ENCODE data around the gene ASTL.

DNA sequence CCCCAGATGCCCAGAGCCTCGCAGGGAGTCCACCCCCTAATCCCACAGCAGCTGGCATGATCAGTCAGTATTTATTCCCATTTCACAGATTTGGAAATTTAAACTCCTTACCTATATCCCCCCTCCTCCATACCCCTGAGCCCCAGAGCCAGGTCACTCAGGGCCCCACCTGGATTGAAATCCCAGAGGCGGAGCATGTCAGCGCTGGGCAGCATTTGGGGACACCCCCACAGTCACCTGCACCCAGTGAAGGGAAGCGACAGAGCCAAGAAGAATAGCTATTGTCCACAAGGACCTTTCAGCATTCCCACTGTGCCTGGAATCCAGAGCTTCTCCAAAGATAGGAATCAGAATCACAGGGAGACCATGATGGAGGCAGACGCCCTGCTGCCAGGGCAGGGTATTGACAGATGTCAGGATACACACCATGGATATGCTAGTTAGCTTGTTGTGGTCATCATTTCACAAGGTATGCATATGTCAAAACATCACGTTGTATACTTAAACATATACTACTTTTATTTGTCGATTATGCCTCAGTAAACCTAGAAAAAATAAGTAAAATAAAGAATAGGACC, 968 bp upstream of the ASTL start:
- no peak for TF ChIP-seq EZH2 (IDR thresholded peaks at IDR 0.05; ENCODE audit: insufficient read depth, low read length)
- TF ChIP-seq, protein P1, sequence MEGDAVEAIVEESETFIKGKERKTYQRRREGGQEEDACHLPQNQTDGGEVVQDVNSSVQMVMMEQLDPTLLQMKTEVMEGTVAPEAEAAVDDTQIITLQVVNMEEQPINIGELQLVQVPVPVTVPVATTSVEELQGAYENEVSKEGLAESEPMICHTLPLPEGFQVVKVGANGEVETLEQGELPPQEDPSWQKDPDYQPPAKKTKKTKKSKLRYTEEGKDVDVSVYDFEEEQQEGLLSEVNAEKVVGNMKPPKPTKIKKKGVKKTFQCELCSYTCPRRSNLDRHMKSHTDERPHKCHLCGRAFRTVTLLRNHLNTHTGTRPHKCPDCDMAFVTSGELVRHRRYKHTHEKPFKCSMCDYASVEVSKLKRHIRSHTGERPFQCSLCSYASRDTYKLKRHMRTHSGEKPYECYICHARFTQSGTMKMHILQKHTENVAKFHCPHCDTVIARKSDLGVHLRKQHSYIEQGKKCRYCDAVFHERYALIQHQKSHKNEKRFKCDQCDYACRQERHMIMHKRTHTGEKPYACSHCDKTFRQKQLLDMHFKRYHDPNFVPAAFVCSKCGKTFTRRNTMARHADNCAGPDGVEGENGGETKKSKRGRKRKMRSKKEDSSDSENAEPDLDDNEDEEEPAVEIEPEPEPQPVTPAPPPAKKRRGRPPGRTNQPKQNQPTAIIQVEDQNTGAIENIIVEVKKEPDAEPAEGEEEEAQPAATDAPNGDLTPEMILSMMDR (IDR thresholded peaks at IDR 0.05; ENCODE audit: insufficient read depth, low read depth, low read length) = no peak

All from astrocyte (in vitro differentiated cells and primary cell).